Esophagus (tissue), 2 donors: ENCODE results near the gene SSX2IP. TPM values are rescaled to one million over a fixed set of nuclear protein-coding genes. Genes with fewer than 3 reads are reported as not detected.

Source experiments
- H3K27ac ChIP-seq, 2 donors: one replicate each; pipeline ENCODE4 v1.5.1; 2013; ENCODE audit warnings: low read depth in 2 of 2, mild to moderate bottlenecking in 2 of 2, inconsistent platforms in 1 of 2, low read length in 1 of 2, moderate library complexity in 1 of 2
- H3K27me3 ChIP-seq, 2 donors: one replicate each; pipeline ENCODE4 v1.6.1; 2013; ENCODE audit warnings: low read length in 2 of 2, control low read depth in 1 of 2, mild to moderate bottlenecking in 1 of 2; ENCODE audit not compliant: insufficient read depth in 2 of 2, control insufficient read depth in 1 of 2
- H3K36me3 ChIP-seq, 2 donors: one replicate each; pipeline ENCODE4 v1.6.1; 2013; ENCODE audit warnings: low read length in 1 of 2; ENCODE audit not compliant: control insufficient read depth in 2 of 2, insufficient read depth in 2 of 2
- H3K4me1 ChIP-seq, 2 donors: one replicate each; pipeline ENCODE4 v1.6.1; 2013; ENCODE audit warnings: low read length in 1 of 2; ENCODE audit not compliant: control insufficient read depth in 2 of 2, insufficient read depth in 2 of 2
- H3K4me3 ChIP-seq, 2 donors: one replicate each; pipeline ENCODE4 v1.5.1; 2013; ENCODE audit warnings: low read length in 2 of 2, mild to moderate bottlenecking in 2 of 2, low read depth in 1 of 2, moderate library complexity in 1 of 2
- H3K9me3 ChIP-seq, 2 donors: one replicate each; pipeline ENCODE4 v1.6.1; 2013; ENCODE audit warnings: mild to moderate bottlenecking in 2 of 2, low read depth in 1 of 2, low read length in 1 of 2, moderate library complexity in 1 of 2; ENCODE audit not compliant: control insufficient read depth in 2 of 2, insufficient read depth in 1 of 2
- WGBS, 2 donors: extraction: QIAGEN DNeasy Blood & Tissue Kit; methylation state at CpG; one replicate each; pipeline ENCODE4 v1.1.7; 2013; 5-methylcytosine and 5-hydroxymethylcytosine counted together
- polyA plus RNA-seq, 2 donors: library from polyadenylated mRNA; stranded (reverse); fragments of 200-250 nt; gene quantifications; one replicate each; pipeline ENCODE4 v1.2.3, GENCODE V29; 2013
- donor health status: healthy with polysubstance abuse.
- donor health status: Bipolar disorder and iron deficiency.

SSX2IP gene
- polyA plus RNA-seq, 2 donors, result 3.4 to 4.2 TPM

GRCh38 chr1:84711869-84712268 lies 21.6 kb upstream of the SSX2IP start:
- Histone ChIP-seq H3K4me3 (no peak overlapping the region), H3K36me3 (no peaks in the 10 kb centered on the region), H3K27ac (no peak overlapping the region), H3K27me3 (no peaks in the 10 kb centered on the region), H3K9me3 (no peaks in the 10 kb centered on the region), H3K4me1 (no peaks in the 10 kb centered on the region)
- 79 to 80% methylated on average over 4 of the region's 4 CpGs for WGBS, 2 donors

GRCh38 chr1:84711121-84711520 lies 20.9 kb upstream of the SSX2IP start:
- no peaks in the 10 kb centered on the region for H3K9me3 ChIP-seq
- H3K36me3 ChIP-seq, result no peaks in the 10 kb centered on the region
- 59 to 83% methylated on average over 1 of the region's 1 CpG for WGBS, 2 donors
- no peak overlapping the region for H3K4me3 ChIP-seq
- H3K27me3 ChIP-seq, result no peaks in the 10 kb centered on the region
- H3K27ac ChIP-seq, result no peak overlapping the region
- no peaks in the 10 kb centered on the region for H3K4me1 ChIP-seq

GRCh38 chr1:84709131-84709530 lies 18.9 kb upstream of the SSX2IP start:
- WGBS, 2 donors, result 47 to 49% methylated on average over 1 of the region's 1 CpG
- H3K36me3 ChIP-seq, result no peaks in the 10 kb centered on the region
- no peak overlapping the region for H3K4me3 ChIP-seq
- H3K9me3 ChIP-seq, result no peaks in the 10 kb centered on the region
- H3K27ac ChIP-seq, result no peak overlapping the region
- H3K27me3 ChIP-seq, result no peaks in the 10 kb centered on the region
- no peaks in the 10 kb centered on the region for H3K4me1 ChIP-seq

- Histone ChIP-seq H3K4me1 (no peaks in the 10 kb centered on the region), H3K27ac (no peak overlapping the region), H3K9me3 (no peaks in the 10 kb centered on the region), H3K36me3 (no peaks in the 10 kb centered on the region), H3K4me3 (no peak overlapping the region), H3K27me3 (no peaks in the 10 kb centered on the region)
- WGBS, 2 donors, result 84 to 86% methylated on average over 4 of the region's 4 CpGs
Measured at GRCh38 chr1:84708031-84708430, 17.8 kb upstream of the SSX2IP start.

- Histone ChIP-seq H3K36me3 (no peaks in the 10 kb centered on the region), H3K27ac (no peak overlapping the region), H3K4me1 (no peaks in the 10 kb centered on the region), H3K9me3 (no peaks in the 10 kb centered on the region), H3K27me3 (no peaks in the 10 kb centered on the region), H3K4me3 (no peak overlapping the region)
- WGBS, 2 donors, result 67 to 85% methylated on average over 4 of the region's 4 CpGs
Measured at GRCh38 chr1:84705513-84705912, 15.3 kb upstream of the SSX2IP start.

- no peaks in the 10 kb centered on the region for H3K27me3 ChIP-seq
Measured at GRCh38 chr1:84704872-84705417, 14.7 kb upstream of the SSX2IP start.

GRCh38 chr1:84703431-84703830 lies 13.2 kb upstream of the SSX2IP start:
- 40 to 45% methylated on average over 2 of the region's 2 CpGs for WGBS, 2 donors
- no peaks in the 10 kb centered on the region for H3K4me1 ChIP-seq
- H3K27ac ChIP-seq, result no peak overlapping the region
- no peaks in the 10 kb centered on the region for H3K27me3 ChIP-seq
- H3K9me3 ChIP-seq, result no peaks in the 10 kb centered on the region
- no peak overlapping the region for H3K4me3 ChIP-seq
- no peaks in the 10 kb centered on the region for H3K36me3 ChIP-seq

More at GRCh38 chr1:84704872-84705417, 14.7 kb upstream of the SSX2IP start:
- 63 to 74% methylated on average over 3 of the region's 3 CpGs for WGBS, 2 donors
- no peaks in the 10 kb centered on the region for H3K4me1 ChIP-seq
- H3K9me3 ChIP-seq, result no peaks in the 10 kb centered on the region
- H3K36me3 ChIP-seq, result no peaks in the 10 kb centered on the region
- no peak overlapping the region for H3K27ac ChIP-seq
- no peak overlapping the region for H3K4me3 ChIP-seq

- H3K36me3 ChIP-seq, result no peaks in the 10 kb centered on the region
- 83 to 86% methylated on average over 1 of the region's 1 CpG for WGBS, 2 donors
- no peaks in the 10 kb centered on the region for H3K4me1 ChIP-seq
- no peaks in the 10 kb centered on the region for H3K9me3 ChIP-seq
- no peaks in the 10 kb centered on the region for H3K27me3 ChIP-seq
- H3K27ac ChIP-seq, result no peak overlapping the region
- no peak overlapping the region for H3K4me3 ChIP-seq
Measured at GRCh38 chr1:84702143-84702542, 11.9 kb upstream of the SSX2IP start.

GRCh38 chr1:84701376-84701775 lies 11.1 kb upstream of the SSX2IP start:
- 20 to 22% methylated on average over 5 of the region's 5 CpGs for WGBS, 2 donors
- no peak overlapping the region for H3K4me3 ChIP-seq
- H3K27ac ChIP-seq, result no peak overlapping the region
- H3K27me3 ChIP-seq, result no peaks in the 10 kb centered on the region
- no peaks in the 10 kb centered on the region for H3K36me3 ChIP-seq
- no peaks in the 10 kb centered on the region for H3K4me1 ChIP-seq
- H3K9me3 ChIP-seq, result no peaks in the 10 kb centered on the region

GRCh38 chr1:84700070-84700469 lies 9.8 kb upstream of the SSX2IP start:
- Histone ChIP-seq H3K4me1 (no peaks in the 10 kb centered on the region), H3K27me3 (no peaks in the 10 kb centered on the region), H3K27ac (no peak overlapping the region), H3K4me3 (no peak overlapping the region), H3K36me3 (no peaks in the 10 kb centered on the region), H3K9me3 (no peaks in the 10 kb centered on the region)
- 67 to 73% methylated on average over 1 of the region's 1 CpG for WGBS, 2 donors
